A549 (cell line): ENCODE data around the gene C20orf96. TPM values are rescaled to one million over a fixed set of nuclear protein-coding genes. Genes with fewer than 3 reads are reported as not detected.

Experiments used
- ATAC-seq, 2 experiments: fragments of 200-7000 bp in 1 of 2; fragments of >200 bp in 1 of 2; cut with Nextera tagmentation in 1 of 2; cut with Tn5 transposase in 1 of 2; 3 replicates each; pipeline versions ENCODE4 v1.8.0 to v1.9.1; 2018 to 2020; ENCODE audit warnings: mild to moderate bottlenecking in 1 of 2, moderate library complexity in 1 of 2
- CTCF ChIA-PET: fragments of 300-600 bp; sonication (Branson Sonifier 250); formaldehyde crosslinking; extraction: SDS; loops from one replicate; lab custom pipeline; 2021; ENCODE audit warnings: antibody characterized with exemption, inconsistent platforms; lab: Yijun Ruan, JAX
- POLR2A ChIA-PET: fragments of 350-600 bp; formaldehyde crosslinking; extraction: SDS; loops from one replicate; lab custom pipeline; 2021; ENCODE audit warnings: antibody characterized with exemption, inconsistent platforms; lab: Yijun Ruan, JAX
- DNase-seq, 2 experiments: peaks; one replicate each; pipeline versions ENCODE4 v3.0.0 to v3.0.0-alpha.2; 2011 to 2016; ENCODE audit warnings: low read depth in 1 of 2, low spot score in 1 of 2
- FAIRE-seq: peaks from 2 replicates; lab custom pipeline; 2011; peaks lifted over from hg19 to GRCh38; lab: Jason Lieb, UNC
- H3K27ac ChIP-seq, 2 experiments: fragments of >200 bp; sonication (Bioruptor Twin); formaldehyde crosslinking; 3 replicates each; pipeline ENCODE4 v1.5.1; 2016 to 2017
- H3K4me1 ChIP-seq: fragments of >200 bp; sonication (Bioruptor Twin); formaldehyde crosslinking; 3 replicates; pipeline ENCODE4 v1.6.1; 2016
- H3K4me2 ChIP-seq: fragments of >200 bp; sonication (Bioruptor Twin); formaldehyde crosslinking; 3 replicates; pipeline ENCODE4 v1.6.1; 2016
- H3K4me3 ChIP-seq: fragments of >200 bp; sonication (Bioruptor Twin); formaldehyde crosslinking; 3 replicates; pipeline ENCODE4 v1.5.1; 2016
- H3K9me3 ChIP-seq: fragments of >200 bp; sonication (Bioruptor Twin); formaldehyde crosslinking; 3 replicates; pipeline ENCODE4 v1.6.1; 2016
- ATOH8 ChIP-seq: fragments of 250-450 bp; sonication (Bioruptor Pico); IDR thresholded peaks from 2 replicates; pipeline ENCODE4 v1.5.0; 2020; ENCODE audit warnings: low read depth, mild to moderate bottlenecking, moderate library complexity
- CBX8 ChIP-seq: fragments of 200-600 bp; sonication (generic); IDR thresholded peaks from 2 replicates; pipeline ENCODE4 v1.6.1; 2016
- CEBPB ChIP-seq, 2 experiments: fragments of >200 bp in 1 of 2; sonication (Bioruptor Twin) in 1 of 2; formaldehyde crosslinking in 1 of 2; IDR thresholded peaks; 2 replicates each; pipeline ENCODE4 v1.6.1; 2012 to 2016
- CHD2 ChIP-seq: fragments of 150-350 bp; IDR thresholded peaks from 2 replicates; pipeline ENCODE4 v1.6.1; 2014; ENCODE audit warnings: low read length; ENCODE audit not compliant: partially characterized antibody
- EHMT2 ChIP-seq: fragments of 200-600 bp; sonication (generic); IDR thresholded peaks from 2 replicates; pipeline ENCODE4 v1.6.1; 2016; ENCODE audit warnings: antibody characterized with exemption, low read depth, mild to moderate bottlenecking, moderate library complexity
- ELK1 ChIP-seq: fragments of 150-350 bp; IDR thresholded peaks from 2 replicates; pipeline ENCODE4 v1.6.1; 2014; ENCODE audit warnings: low read depth, mild to moderate bottlenecking, low read length
- FOSL2 ChIP-seq, 2 experiments: fragments of 450-650 bp in 1 of 2; fragments of >200 bp in 1 of 2; sonication (Bioruptor Twin) in 1 of 2; formaldehyde crosslinking; IDR thresholded peaks; 2 replicates each; pipeline versions ENCODE4 v1.5.0 to v1.6.1; 2016 to 2020; ENCODE audit warnings: mild to moderate bottlenecking in 1 of 2, moderate library complexity in 1 of 2
- GATA3 ChIP-seq: IDR thresholded peaks from 2 replicates; pipeline ENCODE4 v1.6.1; 2012; ENCODE audit warnings: borderline replicate concordance
- HDAC2 ChIP-seq: fragments of 200-600 bp; sonication (generic); IDR thresholded peaks from 2 replicates; pipeline ENCODE4 v1.6.1; 2016
- HEYL ChIP-seq: fragments of 250-450 bp; sonication (Bioruptor Pico); IDR thresholded peaks from 2 replicates; pipeline ENCODE4 v1.8.0; 2021; ENCODE audit warnings: mild to moderate bottlenecking, moderate library complexity
- HOXA7 ChIP-seq: fragments of 250-450 bp; sonication (Bioruptor Pico); IDR thresholded peaks from 2 replicates; pipeline ENCODE4 v1.5.0; 2020; ENCODE audit warnings: mild to moderate bottlenecking, moderate library complexity
- HOXB13 ChIP-seq: fragments of 250-450 bp; sonication (Bioruptor Pico); IDR thresholded peaks from 2 replicates; pipeline ENCODE4 v1.5.0; 2020; ENCODE audit warnings: low read depth, mild to moderate bottlenecking, moderate library complexity
- JUN ChIP-seq, 2 experiments: fragments of >200 bp; sonication (Bioruptor Twin); formaldehyde crosslinking; IDR thresholded peaks; 2 replicates in 1 of 2; 3 replicates in 1 of 2; pipeline ENCODE4 v1.6.1; 2016 to 2017
- MYC ChIP-seq: IDR thresholded peaks from 2 replicates; pipeline ENCODE4 v1.6.1; 2012; ENCODE audit warnings: mild to moderate bottlenecking, inconsistent platforms, low read length, improper control_type of control experiment, borderline replicate concordance
- NPAS2 ChIP-seq: fragments of 250-450 bp; sonication (Bioruptor Pico); IDR thresholded peaks from 2 replicates; pipeline ENCODE4 v1.8.0; 2022; ENCODE audit warnings: mild to moderate bottlenecking, moderate library complexity, borderline replicate concordance
- PHF8 ChIP-seq: fragments of 200-600 bp; sonication (generic); IDR thresholded peaks from 2 replicates; pipeline ENCODE4 v1.6.1; 2016; ENCODE audit warnings: low read depth, mild to moderate bottlenecking, antibody characterized with exemption, moderate library complexity, borderline replicate concordance
- POLR2AphosphoS2 ChIP-seq: conservative IDR thresholded peaks from 2 replicates; pipeline ENCODE4 v1.6.1; 2012; ENCODE audit warnings: low read length, improper control_type of control experiment, inconsistent platforms
- RARB ChIP-seq: fragments of 250-450 bp; sonication (Bioruptor Pico); IDR thresholded peaks from 2 replicates; pipeline ENCODE4 v1.8.0; 2021; ENCODE audit warnings: mild to moderate bottlenecking, moderate library complexity
- RFX5 ChIP-seq: fragments of 450-650 bp; IDR thresholded peaks from 2 replicates; pipeline ENCODE4 v1.7.1; 2014; ENCODE audit warnings: antibody characterized with exemption, mild to moderate bottlenecking, moderate library complexity
- SMC3 ChIP-seq: fragments of >200 bp; sonication (Bioruptor Twin); formaldehyde crosslinking; IDR thresholded peaks from 3 replicates; pipeline ENCODE4 v1.6.1; 2018; ENCODE audit warnings: inconsistent platforms
- TFCP2L1 ChIP-seq: fragments of 250-450 bp; sonication (Bioruptor Pico); IDR thresholded peaks from 2 replicates; pipeline ENCODE4 v1.5.0; 2021; ENCODE audit warnings: mild to moderate bottlenecking
- ZFP36 ChIP-seq: fragments of 450-650 bp; IDR thresholded peaks from 2 replicates; pipeline ENCODE4 v1.6.1; 2014; ENCODE audit warnings: borderline replicate concordance; ENCODE audit not compliant: partially characterized antibody
- ZNF302 ChIP-seq: fragments of 250-450 bp; sonication (Bioruptor Pico); IDR thresholded peaks from 2 replicates; pipeline ENCODE4 v1.9.0; 2021; ENCODE audit warnings: inconsistent platforms, mild to moderate bottlenecking, moderate library complexity
- WGBS: methylation state at CpG from one replicate; pipeline ENCODE4 v1.1.6; 2017; ENCODE audit errors: missing lambda C conversion rate; 5-methylcytosine and 5-hydroxymethylcytosine counted together
- polyA plus RNA-seq, 4 experiments: library from polyadenylated mRNA; depleted of rRNA in 3 of 4; stranded (reverse); fragments of >200 nt; fragmentation: RNase III in 1 of 4; extraction: RNeasy Plus Mini Kit Qiagen cat#74134 plus additional on column Dnase treatment in 1 of 4; gene quantifications; 2 replicates in 3 of 4; 3 replicates in 1 of 4; pipeline ENCODE4 v1.2.3, GENCODE V29; 2011 to 2017
- TF ChIP-seq, protein P1 (sequence below): fragments of >200 bp; sonication (Bioruptor Twin); formaldehyde crosslinking; IDR thresholded peaks from 3 replicates; pipeline ENCODE4 v1.5.1; 2016
- TF ChIP-seq, protein P2 (sequence below): fragments of 450-650 bp; IDR thresholded peaks from 2 replicates; pipeline ENCODE4 v1.6.1; 2014; ENCODE audit warnings: antibody characterized with exemption
- TF ChIP-seq, protein P3 (sequence below): fragments of >200 bp; sonication (Bioruptor Twin); formaldehyde crosslinking; IDR thresholded peaks from 2 replicates; pipeline ENCODE4 v1.6.1; 2016
- TF ChIP-seq, protein P4 (sequence below): IDR thresholded peaks from 2 replicates; pipeline ENCODE4 v1.6.1; 2012

Gene C20orf96
- polyA plus RNA-seq, 2 of the 4 experiments (the other 2 are of a cell fraction) = 20.9 to 23.9 TPM

DNA sequence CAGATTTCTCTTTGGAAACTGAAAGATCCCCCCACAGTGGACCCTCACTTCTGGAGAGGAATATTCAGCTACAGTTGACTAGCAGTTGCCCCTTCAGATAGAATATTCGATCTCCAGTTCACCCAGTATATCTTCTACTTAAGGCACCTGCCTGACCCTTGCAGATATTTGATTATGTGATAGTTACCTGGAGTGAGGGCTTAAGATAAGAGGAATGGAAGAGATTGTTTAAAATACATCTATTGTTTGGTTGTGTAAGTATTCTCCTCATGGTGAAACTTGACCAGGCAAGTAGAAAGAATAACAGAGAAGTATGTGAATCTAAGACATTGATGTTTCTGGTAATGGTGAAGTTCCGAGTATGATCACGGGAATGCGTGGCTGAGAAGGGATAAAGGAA lies 5.3 kb upstream of the C20orf96 start:
- Histone ChIP-seq H3K4me2 (no peak overlapping the region), H3K4me3 (no peak overlapping the region), H3K27ac (no peak overlapping the region)
- POLR2A ChIA-PET = interaction anchor here (6.0 kb wide), 1 partner anchor 29 kb away, joined by 69 read pairs; the partner anchor contains the start of gene SOX12
- TF ChIP-seq, protein P1, sequence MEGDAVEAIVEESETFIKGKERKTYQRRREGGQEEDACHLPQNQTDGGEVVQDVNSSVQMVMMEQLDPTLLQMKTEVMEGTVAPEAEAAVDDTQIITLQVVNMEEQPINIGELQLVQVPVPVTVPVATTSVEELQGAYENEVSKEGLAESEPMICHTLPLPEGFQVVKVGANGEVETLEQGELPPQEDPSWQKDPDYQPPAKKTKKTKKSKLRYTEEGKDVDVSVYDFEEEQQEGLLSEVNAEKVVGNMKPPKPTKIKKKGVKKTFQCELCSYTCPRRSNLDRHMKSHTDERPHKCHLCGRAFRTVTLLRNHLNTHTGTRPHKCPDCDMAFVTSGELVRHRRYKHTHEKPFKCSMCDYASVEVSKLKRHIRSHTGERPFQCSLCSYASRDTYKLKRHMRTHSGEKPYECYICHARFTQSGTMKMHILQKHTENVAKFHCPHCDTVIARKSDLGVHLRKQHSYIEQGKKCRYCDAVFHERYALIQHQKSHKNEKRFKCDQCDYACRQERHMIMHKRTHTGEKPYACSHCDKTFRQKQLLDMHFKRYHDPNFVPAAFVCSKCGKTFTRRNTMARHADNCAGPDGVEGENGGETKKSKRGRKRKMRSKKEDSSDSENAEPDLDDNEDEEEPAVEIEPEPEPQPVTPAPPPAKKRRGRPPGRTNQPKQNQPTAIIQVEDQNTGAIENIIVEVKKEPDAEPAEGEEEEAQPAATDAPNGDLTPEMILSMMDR = no peak
- TF ChIP-seq HDAC2 (no peak), CBX8 (no peak), GATA3 (no peak), ZFP36 (no peak), ATOH8 (CRISPR knock-in tag) (no peak), POLR2AphosphoS2 (no peak), ELK1 (no peak), MYC (no peak), PHF8 (no peak), TFCP2L1 (CRISPR knock-in tag) (no peak), ZNF302 (no peak), CEBPB (IDR thresholded peaks at IDR 0.05) (no peak), SMC3 (no peak), JUN (IDR thresholded peaks at IDR 0.05) (no peak)
- TF ChIP-seq, protein P2, sequence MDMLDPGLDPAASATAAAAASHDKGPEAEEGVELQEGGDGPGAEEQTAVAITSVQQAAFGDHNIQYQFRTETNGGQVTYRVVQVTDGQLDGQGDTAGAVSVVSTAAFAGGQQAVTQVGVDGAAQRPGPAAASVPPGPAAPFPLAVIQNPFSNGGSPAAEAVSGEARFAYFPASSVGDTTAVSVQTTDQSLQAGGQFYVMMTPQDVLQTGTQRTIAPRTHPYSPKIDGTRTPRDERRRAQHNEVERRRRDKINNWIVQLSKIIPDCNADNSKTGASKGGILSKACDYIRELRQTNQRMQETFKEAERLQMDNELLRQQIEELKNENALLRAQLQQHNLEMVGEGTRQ = no peak
- TF ChIP-seq, all 56 proteins: peak for 0
- ATAC-seq (no peak), FAIRE-seq (no peak), DNase-seq (no peak)
- peaks cover 32% of the 10 kb centered on the region for H3K4me1 ChIP-seq
- CTCF ChIA-PET = interaction anchor here (0.8 to 11.0 kb wide), 4 partner anchors 16 to 42 kb away, joined by 3 to 111 read pairs (median 6); no protein-coding TSS in a partner anchor
- no peaks in the 10 kb centered on the region for H3K9me3 ChIP-seq
- WGBS = 92% methylated on average over 4 of the region's 4 CpGs

GRCh38 chr20:294602-295001 lies 4.1 kb upstream of the C20orf96 start:
- no peak overlapping the region for H3K27ac ChIP-seq
- ATAC-seq = no peak
- H3K9me3 ChIP-seq = no peaks in the 10 kb centered on the region
- peaks cover 21% of the 10 kb centered on the region for H3K4me1 ChIP-seq
- ChIA-PET CTCF (interaction anchor here (0.9 to 3.2 kb wide), 3 partner anchors 28 to 36 kb away, joined by 3 to 16 read pairs (median 5); no protein-coding TSS in a partner anchor), POLR2A (interaction anchor here (0.6 kb wide), 1 partner anchor 11 kb away, joined by 3 read pairs; no protein-coding TSS in a partner anchor)
- no peak overlapping the region for H3K4me2 ChIP-seq
- H3K4me3 ChIP-seq = no peak overlapping the region
- DNase-seq = no peak
- 73% methylated on average over 5 of the region's 5 CpGs for WGBS
- no peak for FAIRE-seq
- TF ChIP-seq, protein P1 = no peak
- TF ChIP-seq HOXA7 (CRISPR knock-in tag) (no peak), CHD2 (no peak), ZNF302 (no peak), ATOH8 (CRISPR knock-in tag) (no peak), CEBPB (IDR thresholded peaks at IDR 0.05) (no peak), HOXB13 (no peak), FOSL2 (IDR thresholded peaks at IDR 0.05) (no peak), FOSL2 (CRISPR knock-in tag; IDR thresholded peaks at IDR 0.05) (no peak), PHF8 (no peak), NPAS2 (CRISPR knock-in tag) (no peak), RARB (no peak), RFX5 (no peak), EHMT2 (no peak), HEYL (no peak)
- TF ChIP-seq, protein P3, sequence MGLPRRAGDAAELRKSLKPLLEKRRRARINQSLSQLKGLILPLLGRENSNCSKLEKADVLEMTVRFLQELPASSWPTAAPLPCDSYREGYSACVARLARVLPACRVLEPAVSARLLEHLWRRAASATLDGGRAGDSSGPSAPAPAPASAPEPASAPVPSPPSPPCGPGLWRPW = no peak
- TF ChIP-seq, protein P4, sequence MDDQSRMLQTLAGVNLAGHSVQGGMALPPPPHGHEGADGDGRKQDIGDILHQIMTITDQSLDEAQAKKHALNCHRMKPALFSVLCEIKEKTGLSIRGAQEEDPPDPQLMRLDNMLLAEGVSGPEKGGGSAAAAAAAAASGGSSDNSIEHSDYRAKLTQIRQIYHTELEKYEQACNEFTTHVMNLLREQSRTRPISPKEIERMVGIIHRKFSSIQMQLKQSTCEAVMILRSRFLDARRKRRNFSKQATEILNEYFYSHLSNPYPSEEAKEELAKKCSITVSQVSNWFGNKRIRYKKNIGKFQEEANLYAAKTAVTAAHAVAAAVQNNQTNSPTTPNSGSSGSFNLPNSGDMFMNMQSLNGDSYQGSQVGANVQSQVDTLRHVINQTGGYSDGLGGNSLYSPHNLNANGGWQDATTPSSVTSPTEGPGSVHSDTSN = no peak
